GM12872 (cell line): ENCODE measurements around the gene LDLRAD4.

ENCODE experiments used
- TF ChIP-seq, protein P1 (sequence below): IDR thresholded peaks from 3 replicates; pipeline ENCODE4 v1.5.1; 2011; ENCODE audit warnings: low read depth, mild to moderate bottlenecking, low read length, moderate library complexity; ENCODE audit not compliant: insufficient read depth

The LDLRAD4 gene

DNA sequence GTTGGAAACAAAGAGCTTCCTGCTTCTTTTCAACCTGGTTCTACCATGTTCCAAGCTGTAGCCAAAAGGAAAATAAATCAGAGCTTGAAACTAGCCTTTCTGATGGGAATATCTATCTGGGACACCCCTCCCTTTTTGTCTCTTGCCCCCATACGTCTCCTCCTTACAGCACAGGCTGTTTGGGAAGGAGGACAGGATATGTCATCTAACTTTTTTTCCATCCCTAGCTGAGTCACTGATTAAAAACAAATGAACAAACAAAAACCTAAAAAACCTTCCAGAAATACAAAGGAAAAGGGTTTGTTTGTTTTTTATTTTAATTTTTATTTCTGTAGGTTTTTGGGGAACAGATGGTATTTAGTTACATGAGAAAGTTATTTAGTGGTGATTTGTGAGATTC, 356.2 kb downstream of the LDLRAD4 start:
- TF ChIP-seq, protein P1, sequence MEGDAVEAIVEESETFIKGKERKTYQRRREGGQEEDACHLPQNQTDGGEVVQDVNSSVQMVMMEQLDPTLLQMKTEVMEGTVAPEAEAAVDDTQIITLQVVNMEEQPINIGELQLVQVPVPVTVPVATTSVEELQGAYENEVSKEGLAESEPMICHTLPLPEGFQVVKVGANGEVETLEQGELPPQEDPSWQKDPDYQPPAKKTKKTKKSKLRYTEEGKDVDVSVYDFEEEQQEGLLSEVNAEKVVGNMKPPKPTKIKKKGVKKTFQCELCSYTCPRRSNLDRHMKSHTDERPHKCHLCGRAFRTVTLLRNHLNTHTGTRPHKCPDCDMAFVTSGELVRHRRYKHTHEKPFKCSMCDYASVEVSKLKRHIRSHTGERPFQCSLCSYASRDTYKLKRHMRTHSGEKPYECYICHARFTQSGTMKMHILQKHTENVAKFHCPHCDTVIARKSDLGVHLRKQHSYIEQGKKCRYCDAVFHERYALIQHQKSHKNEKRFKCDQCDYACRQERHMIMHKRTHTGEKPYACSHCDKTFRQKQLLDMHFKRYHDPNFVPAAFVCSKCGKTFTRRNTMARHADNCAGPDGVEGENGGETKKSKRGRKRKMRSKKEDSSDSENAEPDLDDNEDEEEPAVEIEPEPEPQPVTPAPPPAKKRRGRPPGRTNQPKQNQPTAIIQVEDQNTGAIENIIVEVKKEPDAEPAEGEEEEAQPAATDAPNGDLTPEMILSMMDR, result no peak

DNA sequence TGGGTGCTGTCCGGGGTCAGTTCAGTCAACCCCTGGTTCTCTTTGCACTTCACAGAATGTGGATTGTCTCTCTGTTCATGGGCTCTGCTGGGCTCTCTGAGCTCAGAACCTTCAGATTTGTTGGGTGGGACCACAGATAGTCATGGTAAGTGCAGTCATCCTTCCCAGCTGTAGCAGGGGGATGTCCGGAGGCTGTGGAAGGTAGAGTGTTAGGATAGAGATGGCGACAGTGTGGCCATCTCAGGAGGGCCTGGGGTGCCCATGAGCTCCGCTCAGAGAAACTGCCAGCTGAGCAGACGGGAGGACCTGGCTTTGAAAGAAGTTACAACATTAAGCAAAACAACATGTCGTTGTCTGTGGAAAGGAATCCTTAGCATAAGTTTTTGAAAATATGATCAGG, 358.0 kb downstream of the LDLRAD4 start:
- TF ChIP-seq, protein P1, result no peak

DNA sequence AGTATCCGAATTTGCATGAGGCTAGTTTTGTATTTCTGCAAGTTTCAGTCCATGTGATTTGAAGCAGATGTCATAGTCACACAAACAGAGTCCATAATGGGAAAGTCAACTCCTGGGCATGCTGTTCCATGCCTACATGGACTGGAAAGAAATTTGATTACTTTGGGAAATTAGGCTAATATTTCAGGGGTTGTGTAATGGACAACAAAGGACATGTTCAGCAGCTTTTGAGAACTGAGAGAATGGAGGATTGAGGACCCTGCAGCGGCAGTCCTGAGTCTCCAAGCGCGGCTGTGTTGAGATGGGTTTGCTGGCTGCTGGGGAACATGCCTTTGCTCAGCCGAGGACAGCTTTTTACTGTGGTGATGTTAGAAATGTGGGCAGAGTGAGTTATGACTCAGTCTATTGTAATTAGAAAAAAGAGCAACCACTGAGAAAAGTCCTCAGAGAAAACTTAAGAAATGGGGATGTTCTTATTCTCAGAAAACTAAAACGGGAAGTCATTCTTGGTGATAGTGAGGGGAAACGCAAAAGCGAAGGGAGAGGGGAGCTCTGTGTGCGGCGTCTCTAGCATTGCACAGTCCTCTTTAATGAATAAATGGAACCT, 358.6 kb downstream of the LDLRAD4 start:
- TF ChIP-seq, protein P1, result no peak

DNA sequence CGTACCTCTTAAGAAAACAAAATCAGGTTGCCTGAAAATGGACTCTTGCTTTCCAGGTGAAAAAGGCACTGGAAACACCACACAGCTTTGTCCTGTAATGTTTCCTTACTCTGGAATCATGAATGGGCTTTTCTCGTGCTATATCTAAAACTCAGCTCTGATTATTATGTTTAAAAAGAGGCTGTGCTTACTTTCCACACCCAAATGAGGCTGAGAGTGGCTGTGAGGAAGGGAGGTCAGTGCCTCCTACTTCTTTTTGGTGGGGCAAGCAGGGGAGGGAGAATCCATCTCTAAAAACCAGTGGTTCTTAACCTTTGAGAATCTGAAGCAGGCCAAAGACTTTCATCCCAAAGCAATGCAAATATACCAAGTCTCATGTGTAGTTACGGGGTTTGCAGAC, 359.2 kb downstream of the LDLRAD4 start:
- TF ChIP-seq, protein P1, result no peak

DNA sequence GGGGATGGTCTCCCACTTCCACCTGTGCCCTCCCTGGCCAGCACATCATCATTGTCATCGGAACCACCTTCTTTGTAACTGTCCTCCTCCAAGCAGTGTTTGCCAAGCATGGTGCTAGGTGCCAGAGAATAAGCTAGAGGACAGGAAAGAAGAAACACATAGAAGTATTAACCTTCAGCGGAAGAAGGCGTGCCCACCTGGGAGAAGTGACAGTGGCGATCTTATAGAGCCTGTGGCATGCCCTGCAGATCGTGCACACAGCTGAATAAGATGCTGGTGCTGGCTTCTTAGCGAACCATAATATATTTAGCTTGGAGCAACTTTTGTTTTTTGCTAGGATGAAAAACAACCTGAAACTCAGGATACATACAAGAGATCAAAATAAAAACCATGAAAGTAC, 359.8 kb downstream of the LDLRAD4 start:
- TF ChIP-seq, protein P1, result no peak

DNA sequence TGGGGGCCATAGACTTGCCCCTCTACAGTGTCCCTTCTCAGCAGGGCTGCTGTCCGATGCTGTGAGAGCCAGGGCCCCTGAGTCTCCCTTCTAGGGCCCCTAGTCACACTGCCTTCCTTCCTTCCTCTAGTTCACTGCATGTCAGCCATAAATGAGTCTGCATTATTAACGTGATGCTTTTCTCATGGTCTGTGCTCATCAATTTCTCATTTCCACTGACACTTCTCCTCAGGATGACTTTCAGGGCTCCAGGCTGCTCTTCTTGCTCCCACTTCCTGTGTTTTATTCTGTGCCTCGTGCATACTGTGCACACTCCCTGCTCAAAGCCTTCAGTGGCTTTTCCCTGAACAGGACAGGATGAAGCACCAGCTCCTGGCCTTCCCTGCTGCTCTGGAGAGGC, 361.3 kb downstream of the LDLRAD4 start:
- TF ChIP-seq, protein P1, result no peak

DNA sequence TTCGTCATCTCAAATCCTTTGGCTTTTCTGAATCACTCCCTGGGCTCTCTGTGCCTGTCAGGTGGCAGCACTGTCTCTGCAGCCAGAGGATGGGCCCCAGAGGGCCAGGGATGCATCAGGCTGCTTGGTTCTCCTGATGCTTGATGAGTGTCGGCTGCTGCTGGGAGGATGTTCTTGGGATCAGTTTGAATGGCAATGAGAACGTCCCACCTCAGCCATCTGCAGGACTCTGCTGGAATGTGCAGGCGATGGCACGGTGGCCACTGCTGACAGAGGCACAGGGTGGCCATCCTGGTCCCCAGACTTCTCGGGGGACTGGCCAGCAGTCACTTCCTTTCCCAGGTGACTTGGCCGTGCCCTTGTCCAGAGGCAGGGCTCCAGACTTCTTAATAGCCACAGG, 361.8 kb downstream of the LDLRAD4 start:
- TF ChIP-seq, protein P1, result no peak
